DOHH2 (cell line): ENCODE data around the gene RBMX.

Experiments
- H3F3A ChIP-seq: fragments of 200-600 bp; sonication (generic), shearing (Covaris generic); 2 replicates; pipeline ENCODE4 v1.6.0; 2016; ENCODE audit warnings: antibody characterized with exemption, mild to moderate bottlenecking; ENCODE audit not compliant: control insufficient read depth, insufficient read depth
- H3K27ac ChIP-seq: fragments of 200-600 bp; sonication (generic); 2 replicates; pipeline ENCODE4 v1.5.1; 2014; ENCODE audit warnings: low read depth, mild to moderate bottlenecking, low read length, moderate library complexity
- H3K27me3 ChIP-seq: fragments of 200-600 bp; sonication (generic); 2 replicates; pipeline ENCODE4 v1.6.1; 2014; ENCODE audit warnings: mild to moderate bottlenecking, low read length, mixed read lengths; ENCODE audit not compliant: control insufficient read depth
- H3K36me3 ChIP-seq: fragments of 200-600 bp; sonication (generic); 2 replicates; pipeline ENCODE4 v1.6.1; 2014; ENCODE audit warnings: mild to moderate bottlenecking, low read length, moderate library complexity, mixed read lengths; ENCODE audit not compliant: control insufficient read depth
- H3K4me1 ChIP-seq: fragments of 200-600 bp; sonication (generic); 2 replicates; pipeline ENCODE4 v1.6.1; 2014; ENCODE audit warnings: mild to moderate bottlenecking, low read length, mixed read lengths; ENCODE audit not compliant: control insufficient read depth
- H3K4me2 ChIP-seq: fragments of 200-600 bp; sonication (generic); 2 replicates; pipeline ENCODE4 v1.6.0; 2014; ENCODE audit warnings: mild to moderate bottlenecking, low read length, moderate library complexity
- H3K4me3 ChIP-seq: fragments of 200-600 bp; sonication (generic); 2 replicates; pipeline ENCODE4 v1.5.1; 2014; ENCODE audit warnings: mild to moderate bottlenecking, low read length, mixed read lengths
- H3K79me2 ChIP-seq: fragments of 200-600 bp; sonication (generic); 2 replicates; pipeline ENCODE4 v1.6.1; 2014; ENCODE audit warnings: mild to moderate bottlenecking, low read length, mixed read lengths; ENCODE audit not compliant: control insufficient read depth
- H3K9me2 ChIP-seq: fragments of 200-600 bp; sonication (generic); replicated peaks from 2 replicates; pipeline ENCODE4 v1.6.1; 2014; ENCODE audit warnings: mild to moderate bottlenecking, low read length, mixed read lengths; ENCODE audit not compliant: control insufficient read depth
- H3K9me3 ChIP-seq: fragments of 200-600 bp; sonication (generic); 2 replicates; pipeline ENCODE4 v1.6.1; 2014; ENCODE audit warnings: antibody characterized with exemption, low read length, mixed read lengths; ENCODE audit not compliant: control insufficient read depth, insufficient read depth
- H4K20me1 ChIP-seq: fragments of 200-600 bp; sonication (generic); 2 replicates; pipeline ENCODE4 v1.6.0; 2014; ENCODE audit warnings: low read depth, mild to moderate bottlenecking, antibody characterized with exemption, low read length, moderate library complexity; ENCODE audit not compliant: control insufficient read depth, insufficient read depth
- CTCF ChIP-seq: fragments of 200-600 bp; sonication (generic); IDR thresholded peaks from one replicate; pipeline ENCODE4 v1.5.1; 2014; ENCODE audit warnings: antibody characterized with exemption, mild to moderate bottlenecking, low read depth, low read length; ENCODE audit not compliant: poor library complexity, severe bottlenecking
- EZH2phosphoT487 ChIP-seq: fragments of 200-600 bp; sonication (generic); IDR thresholded peaks from 2 replicates; pipeline ENCODE4 v1.6.1; 2017; ENCODE audit warnings: borderline replicate concordance, mild to moderate bottlenecking, antibody characterized with exemption, low read length, moderate library complexity, mixed read lengths

Gene RBMX

GRCh38 chrX:136870064-136870463, 10.5 kb downstream of the RBMX start:
- Histone ChIP-seq H3K4me1 (peaks cover 24% of the 10 kb centered on the region), H3K27me3 (no peaks in the 10 kb centered on the region), H3K27ac (no peak overlapping the region), H3K9me3 (no peaks in the 10 kb centered on the region), H3K4me2 (no peak overlapping the region), H3F3A (peaks cover 34% of the 10 kb centered on the region), H4K20me1 (no peaks in the 10 kb centered on the region), H3K9me2 (no peaks in the 10 kb centered on the region), H3K79me2 (peaks cover 27% of the 10 kb centered on the region), H3K4me3 (no peak overlapping the region), H3K36me3 (peaks cover 79% of the 10 kb centered on the region)
- TF ChIP-seq EZH2phosphoT487 (no peak), CTCF (no peak)

- Histone ChIP-seq H3K9me3 (no peaks in the 10 kb centered on the region), H3K9me2 (no peaks in the 10 kb centered on the region), H3F3A (peaks cover 35% of the 10 kb centered on the region), H3K4me3 (no peak overlapping the region), H3K4me1 (peaks cover 21% of the 10 kb centered on the region), H4K20me1 (no peaks in the 10 kb centered on the region), H3K36me3 (peaks cover 69% of the 10 kb centered on the region), H3K79me2 (peaks cover 23% of the 10 kb centered on the region), H3K27ac (no peak overlapping the region), H3K27me3 (no peaks in the 10 kb centered on the region), H3K4me2 (no peak overlapping the region)
- no peak for TF ChIP-seq CTCF
- no peak for TF ChIP-seq EZH2phosphoT487
Measured at GRCh38 chrX:136868283-136869055, 12.1 kb downstream of the RBMX start.

- H3K4me3 ChIP-seq, result no peak overlapping the region
- no peak for TF ChIP-seq CTCF
- no peak for TF ChIP-seq EZH2phosphoT487
- peaks cover 62% of the 10 kb centered on the region for H3K36me3 ChIP-seq
- peaks cover 22% of the 10 kb centered on the region for H3K79me2 ChIP-seq
- no peak overlapping the region for H3K27ac ChIP-seq
- peaks cover 15% of the 10 kb centered on the region for H3K4me1 ChIP-seq
- H4K20me1 ChIP-seq, result no peaks in the 10 kb centered on the region
- H3K27me3 ChIP-seq, result no peaks in the 10 kb centered on the region
- no peaks in the 10 kb centered on the region for H3K9me3 ChIP-seq
- H3K4me2 ChIP-seq, result no peak overlapping the region
- peaks cover 32% of the 10 kb centered on the region for H3F3A ChIP-seq
- no peaks in the 10 kb centered on the region for H3K9me2 ChIP-seq
Measured at GRCh38 chrX:136867518-136867917, 13.0 kb downstream of the RBMX start.
